Skeletal muscle tissue (tissue), 4 donors: Measurements from ENCODE around the gene ZNF761. TPM values are rescaled to one million over a fixed set of nuclear protein-coding genes. Genes with fewer than 3 reads are reported as not detected.
"Not testable (repeated sequence)": the region's sequence is repeated elsewhere in the genome, so short reads cannot be mapped to it uniquely, and the experiment has no call there.

Experiments
- H3K27ac ChIP-seq: one replicate; pipeline ENCODE4 v1.7.0; 2013; ENCODE audit warnings: mild to moderate bottlenecking, low read depth, low read length, inconsistent platforms
- H3K27me3 ChIP-seq, 3 donors: one replicate each; pipeline ENCODE4 v1.7.0; 2013; ENCODE audit warnings: low read length in 3 of 3; ENCODE audit not compliant: control insufficient read depth in 3 of 3, insufficient read depth in 3 of 3
- H3K36me3 ChIP-seq, 3 donors: one replicate each; pipeline ENCODE4 v1.7.0; 2013; ENCODE audit warnings: low read length in 3 of 3; ENCODE audit not compliant: control insufficient read depth in 3 of 3, insufficient read depth in 3 of 3
- H3K4me1 ChIP-seq, 3 donors: one replicate each; pipeline ENCODE4 v1.7.0; 2013; ENCODE audit warnings: low read length in 3 of 3, mild to moderate bottlenecking in 3 of 3; ENCODE audit not compliant: control insufficient read depth in 3 of 3, insufficient read depth in 3 of 3
- H3K4me3 ChIP-seq, 3 donors: one replicate each; pipeline ENCODE4 v1.7.0; 2013; ENCODE audit warnings: low read length in 3 of 3
- H3K9ac ChIP-seq, 3 donors: one replicate each; pipeline ENCODE4 v1.7.0; 2013; ENCODE audit warnings: low read length in 3 of 3, mild to moderate bottlenecking in 3 of 3, moderate library complexity in 2 of 3, low read depth in 1 of 3
- H3K9me3 ChIP-seq, 3 donors: one replicate each; pipeline ENCODE4 v1.7.0; 2013; ENCODE audit warnings: low read length in 3 of 3; ENCODE audit not compliant: control insufficient read depth in 3 of 3
- total RNA-seq: library from RNA; depleted of rRNA; stranded (reverse); fragments of >200 nt; gene quantifications from one replicate; pipeline ENCODE4 v1.2.3, GENCODE V29; 2014
- donor health status: Osteomylitis.

The ZNF761 gene
- total RNA-seq, 1 donor from 2014 or later: 4.2 TPM

GRCh38 chr19:53397918-53398317 lies 33.9 kb upstream of the ZNF761 start:
- H3K9ac ChIP-seq, H3K27ac ChIP-seq, H3K9me3 ChIP-seq, H3K27me3 ChIP-seq, H3K4me3 ChIP-seq: not testable (repeated sequence)
- Histone ChIP-seq H3K4me1 (peaks cover 9 to 16% (median 11%) of the 10 kb centered on the region in 3 donors), H3K36me3 (peaks cover 14 to 19% (median 19%) of the 10 kb centered on the region in 3 donors)

- H3K27ac ChIP-seq: no peak overlapping the region
- H3K36me3 ChIP-seq: peaks cover 25 to 32% (median 29%) of the 10 kb centered on the region in 3 donors
- H3K4me1 ChIP-seq: no peaks in the 10 kb centered on the region
- no peak overlapping the region for H3K9ac ChIP-seq
- no peak overlapping the region for H3K4me3 ChIP-seq
- peaks cover 15 to 34% (median 16%) of the 10 kb centered on the region in 3 donors for H3K9me3 ChIP-seq
- H3K27me3 ChIP-seq: no peaks in the 10 kb centered on the region
These were observed 22.1 kb upstream of the ZNF761 start for GRCh38 chr19:53409505-53410204.

- H3K9ac ChIP-seq, H3K4me1 ChIP-seq, H3K36me3 ChIP-seq, H3K4me3 ChIP-seq, H3K27me3 ChIP-seq, H3K27ac ChIP-seq, H3K9me3 ChIP-seq: not testable (repeated sequence)
These were observed 11.1 kb upstream of the ZNF761 start for GRCh38 chr19:53420520-53421315.

GRCh38 chr19:53422551-53422950 lies 9.2 kb upstream of the ZNF761 start:
- Histone ChIP-seq H3K4me3 (no peak overlapping the region), H3K9me3 (no peaks in the 10 kb centered on the region)

GRCh38 chr19:53423074-53423473 lies 8.7 kb upstream of the ZNF761 start:
- H3K36me3 ChIP-seq, H3K9me3 ChIP-seq, H3K27me3 ChIP-seq, H3K4me3 ChIP-seq, H3K9ac ChIP-seq, H3K4me1 ChIP-seq, H3K27ac ChIP-seq: not testable (repeated sequence)

More at GRCh38 chr19:53422551-53422950, 9.2 kb upstream of the ZNF761 start:
- Histone ChIP-seq H3K27me3 (no peaks in the 10 kb centered on the region), H3K36me3 (no peaks in the 10 kb centered on the region), H3K9ac (no peak overlapping the region), H3K27ac (no peak overlapping the region), H3K4me1 (peaks cover 0 to 3% (median 0%) of the 10 kb centered on the region in 3 donors)

- not testable (repeated sequence) for H3K27ac ChIP-seq, H3K27me3 ChIP-seq, H3K9ac ChIP-seq, H3K4me3 ChIP-seq, H3K4me1 ChIP-seq, H3K9me3 ChIP-seq, H3K36me3 ChIP-seq
These were observed 8.1 kb upstream of the ZNF761 start for GRCh38 chr19:53423680-53424079.

- Histone ChIP-seq H3K27ac (no peak overlapping the region), H3K36me3 (no peaks in the 10 kb centered on the region), H3K27me3 (no peaks in the 10 kb centered on the region), H3K4me3 (no peak overlapping the region), H3K4me1 (peaks cover 0 to 3% (median 0%) of the 10 kb centered on the region in 3 donors), H3K9ac (no peak overlapping the region), H3K9me3 (no peaks in the 10 kb centered on the region)
These were observed 6.7 kb upstream of the ZNF761 start for GRCh38 chr19:53424968-53425597.

GRCh38 chr19:53432088-53432661 lies 391 bp downstream of the ZNF761 start:
- H3K27me3 ChIP-seq: no peaks in the 10 kb centered on the region
- peak overlapping the region; percentile 30 for H3K27ac ChIP-seq
- H3K9ac ChIP-seq: peak overlapping the region; percentile 84 to 91 (median 88)
- H3K4me3 ChIP-seq: peak overlapping the region; percentile 85 to 92 (median 86)
- peaks cover 5 to 13% (median 11%) of the 10 kb centered on the region in 3 donors for H3K4me1 ChIP-seq
- H3K36me3 ChIP-seq: peaks cover 2 to 4% (median 4%) of the 10 kb centered on the region in 3 donors
- no peaks in the 10 kb centered on the region for H3K9me3 ChIP-seq

GRCh38 chr19:53443809-53444208 lies 12.0 kb downstream of the ZNF761 start:
- H3K27ac ChIP-seq, H3K27me3 ChIP-seq, H3K9ac ChIP-seq, H3K4me1 ChIP-seq, H3K9me3 ChIP-seq, H3K4me3 ChIP-seq: not testable (repeated sequence)
- H3K36me3 ChIP-seq: peaks cover 29 to 34% (median 31%) of the 10 kb centered on the region in 3 donors
